HG02938 (cell line): ENCODE measurements around the gene ARSA.
"Not testable (repeated sequence)": the region's sequence is repeated elsewhere in the genome, so short reads cannot be mapped to it uniquely, and the experiment has no call there.

Experiments used
- ATAC-seq: cut with Tn5 transposase; IDR thresholded peaks from one replicate; pipeline ENCODE4 v1.9.1; 2021; ENCODE audit warnings: mild to moderate bottlenecking, moderate library complexity; ENCODE audit not compliant: unreplicated experiment

Gene ARSA

DNA sequence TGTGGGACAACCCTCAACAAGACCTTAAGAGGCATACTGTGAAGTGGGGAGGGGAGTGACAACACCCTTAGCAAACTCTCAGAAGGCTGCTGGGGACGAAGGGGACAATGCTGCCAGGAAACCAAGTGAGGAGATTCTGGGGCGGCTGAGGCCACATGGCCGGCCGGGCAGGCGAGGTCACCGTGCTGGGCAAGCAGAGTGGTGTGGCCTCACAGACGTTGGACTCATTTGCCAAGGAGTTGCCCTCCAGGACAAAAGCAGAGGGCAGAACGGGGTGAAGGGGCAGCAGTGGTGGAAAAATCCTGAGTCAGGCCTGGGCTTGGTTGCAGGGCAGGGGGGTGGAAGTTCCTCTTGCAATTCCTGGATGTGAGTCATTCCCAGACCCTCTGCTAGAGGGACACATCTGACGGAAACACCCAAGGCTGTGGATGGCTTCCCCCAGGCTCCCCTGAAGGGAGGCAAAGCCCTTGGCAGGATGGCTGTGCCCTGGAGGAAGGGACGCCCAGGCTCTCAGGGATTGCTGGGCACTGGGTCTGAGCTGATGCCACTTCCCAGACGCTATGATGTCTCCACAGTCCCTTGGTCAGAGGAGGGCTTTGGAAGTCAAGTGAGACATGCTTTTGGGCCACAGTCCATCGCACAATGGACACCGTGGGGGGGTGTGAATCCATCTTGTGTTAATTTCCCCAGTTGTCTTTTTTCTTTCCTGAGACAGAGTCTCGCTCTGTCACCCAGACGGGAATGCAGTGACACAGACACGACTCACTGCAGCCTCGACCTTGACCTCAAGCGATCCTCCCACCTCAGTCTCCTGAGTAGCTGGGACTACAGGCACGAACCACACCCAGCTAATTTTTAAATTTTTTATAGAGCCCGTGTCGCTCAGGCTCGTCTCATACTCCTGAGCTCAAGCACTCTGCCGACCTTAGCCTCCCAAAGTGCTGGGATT lies 28.4 kb upstream of the ARSA start:
- ATAC-seq, result no peak

DNA sequence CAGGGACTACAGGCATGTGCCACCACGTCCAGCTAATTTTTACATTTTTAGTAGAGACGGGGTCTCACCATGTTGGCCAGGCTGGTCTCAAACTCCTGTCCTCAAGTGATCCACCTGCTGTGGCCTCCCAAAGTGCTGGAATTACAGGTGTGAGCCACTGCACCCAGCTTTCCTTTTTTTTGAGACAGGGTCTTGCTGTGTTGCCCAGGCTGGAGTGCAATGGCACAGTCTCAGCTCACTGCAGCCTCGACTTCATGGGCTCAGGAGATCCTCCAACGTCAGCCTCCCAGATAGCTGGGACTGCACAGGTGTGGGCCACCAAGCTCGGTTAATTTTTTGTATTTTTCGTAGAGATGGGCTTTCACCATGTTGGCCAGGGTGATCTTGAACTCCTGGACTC lies 26.7 kb upstream of the ARSA start:
- ATAC-seq, result not testable (repeated sequence)

GRCh38 chr22:50653256-50653655 lies 25.3 kb upstream of the ARSA start:
- no peak for ATAC-seq

GRCh38 chr22:50643821-50644101 lies 15.8 kb upstream of the ARSA start:
- not testable (repeated sequence) for ATAC-seq

- not testable (repeated sequence) for ATAC-seq
These were observed 15.3 kb upstream of the ARSA start for GRCh38 chr22:50643021-50643820.

DNA sequence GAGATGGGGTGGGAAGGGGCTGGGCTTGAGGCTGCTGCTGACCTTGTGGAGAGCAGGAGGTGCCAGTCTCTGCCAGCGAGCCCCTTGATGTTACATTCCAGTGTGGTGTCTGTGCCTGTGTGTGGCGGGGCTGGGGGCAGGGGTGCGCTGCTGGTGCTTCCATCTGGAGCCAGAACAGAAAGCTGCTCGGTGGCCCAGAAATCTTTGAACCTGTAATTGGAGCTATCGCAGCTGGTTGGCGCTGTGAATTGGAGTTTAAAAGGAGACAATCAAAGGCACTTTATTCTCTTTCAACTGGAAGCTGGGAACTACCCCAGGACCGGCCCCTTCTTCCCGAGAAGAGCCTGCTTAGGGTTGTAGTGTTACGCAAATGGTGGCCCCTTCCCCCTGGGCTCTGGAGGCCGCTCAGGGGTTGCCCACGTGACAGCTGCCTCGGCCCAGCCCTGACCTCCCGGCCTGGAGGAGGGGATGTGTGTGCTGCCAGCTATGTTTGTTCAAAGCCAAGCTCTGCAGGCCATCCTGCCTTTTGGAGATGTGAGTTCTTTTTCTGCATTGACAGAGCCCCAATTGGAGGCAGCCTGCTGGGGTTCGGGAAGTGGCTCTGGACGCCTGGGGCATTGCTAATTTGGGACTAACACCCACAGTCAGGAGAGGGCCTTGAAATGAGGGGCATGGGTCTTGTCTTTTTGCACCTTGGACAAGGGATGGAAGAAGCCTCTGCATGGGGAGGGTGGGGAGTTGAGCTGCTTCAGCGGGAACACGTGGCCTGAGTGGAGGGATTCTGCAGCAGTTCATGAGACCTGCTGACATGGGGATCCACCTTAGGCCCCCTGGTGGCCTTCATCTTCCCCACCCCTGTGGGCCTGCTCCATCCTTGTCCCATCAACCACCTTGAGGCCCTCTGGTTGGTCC lies 14.0 kb upstream of the ARSA start:
- ATAC-seq, result no peak

DNA sequence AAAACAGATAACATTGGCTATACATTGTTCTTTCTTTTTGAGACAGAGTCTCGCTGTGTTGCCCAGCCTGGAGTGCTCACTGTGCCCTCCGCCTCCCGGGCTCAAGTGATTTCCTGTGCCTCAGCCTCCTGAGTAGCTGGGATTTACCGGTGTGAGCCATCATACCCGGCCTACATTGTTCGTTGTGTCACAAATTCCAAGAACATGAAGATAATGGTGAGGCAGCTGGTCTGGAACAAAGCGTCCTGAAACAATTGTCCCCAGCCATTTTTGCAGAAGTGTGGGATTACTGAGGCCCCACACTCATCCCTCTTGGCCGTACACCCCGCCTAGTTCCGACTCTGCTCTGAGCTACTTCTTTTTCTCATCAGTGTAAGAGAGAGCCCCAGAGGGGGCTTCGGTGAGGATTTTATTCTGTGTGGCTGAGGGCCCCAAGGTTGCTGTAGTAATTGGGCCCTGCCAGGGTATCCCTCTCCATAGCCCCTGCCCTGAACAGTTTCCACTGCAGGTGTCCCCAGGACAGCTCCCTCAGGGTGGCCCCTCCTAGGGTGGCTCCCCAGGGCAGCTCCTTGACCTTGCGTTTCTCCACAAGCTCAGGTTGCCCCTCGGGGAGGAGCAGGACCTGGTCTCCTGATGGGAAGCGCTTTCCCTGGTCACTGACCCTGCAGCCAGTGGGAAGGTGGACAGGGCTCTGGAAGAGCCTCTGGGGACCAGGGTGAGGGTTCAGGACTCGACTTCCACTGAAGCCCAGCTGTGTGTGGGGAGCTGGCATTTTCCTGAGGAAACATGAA lies 13.1 kb upstream of the ARSA start:
- no peak for ATAC-seq

DNA sequence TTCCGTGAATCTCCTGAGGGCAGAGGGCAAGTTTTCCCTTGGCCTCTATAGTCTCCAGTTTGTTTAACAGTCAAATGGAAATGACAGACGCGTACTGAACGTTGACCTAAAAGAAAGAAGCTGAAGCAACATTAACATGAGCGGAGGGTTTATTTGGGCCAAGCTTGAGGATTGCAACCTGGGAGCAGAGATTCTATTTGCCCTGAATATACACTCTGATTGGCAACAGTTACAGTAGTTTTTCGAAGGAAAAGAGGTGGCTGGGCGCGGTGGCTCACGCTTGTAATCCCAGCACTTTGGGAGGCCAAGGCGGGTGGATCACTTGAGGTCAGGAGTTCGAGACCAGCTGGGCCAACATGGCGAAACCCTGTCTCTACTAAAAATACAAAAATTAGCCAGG lies 12.3 kb upstream of the ARSA start:
- not testable (repeated sequence) for ATAC-seq

DNA sequence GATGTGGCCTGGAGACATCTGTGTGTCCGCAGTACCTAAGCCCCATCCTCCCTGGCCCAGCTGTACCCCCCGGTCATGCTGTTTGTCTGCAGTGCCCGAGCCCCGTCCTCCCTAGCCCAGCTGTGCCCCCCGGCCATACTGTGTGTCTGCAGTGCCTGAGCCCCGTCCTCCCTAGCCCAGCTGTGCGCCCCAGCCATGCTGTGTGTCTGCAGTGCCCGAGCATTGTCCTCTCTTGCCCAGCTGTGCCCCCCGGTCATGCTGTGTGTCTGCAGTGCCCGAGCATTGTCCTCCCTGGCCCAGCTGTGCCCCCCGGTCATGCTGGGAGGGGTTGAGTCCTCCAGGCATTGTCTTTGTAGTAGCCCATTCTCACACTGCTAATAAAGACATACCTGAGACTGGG lies 7.6 kb upstream of the ARSA start:
- no peak for ATAC-seq

- no peak for ATAC-seq
These were observed 5.8 kb upstream of the ARSA start for GRCh38 chr22:50633771-50634170.

DNA sequence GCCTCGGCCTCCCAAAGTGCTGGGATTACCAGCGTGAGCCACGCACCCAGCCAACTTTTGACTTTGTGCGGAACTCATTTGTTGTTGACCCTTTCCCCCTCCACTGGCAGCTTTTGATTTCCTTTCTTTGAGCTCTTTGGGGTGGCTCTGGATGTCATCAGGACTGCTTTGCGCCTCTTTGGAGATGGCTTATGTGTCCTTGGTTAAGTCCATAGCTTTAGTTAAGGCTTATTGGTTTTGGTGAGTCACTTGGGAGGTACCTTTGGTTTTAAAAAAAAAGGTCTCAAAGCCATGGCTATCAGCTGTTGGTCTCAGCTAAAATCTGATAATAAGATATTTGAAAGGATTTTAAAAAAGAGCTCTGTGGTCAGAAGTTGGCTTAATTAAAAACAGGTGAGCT lies 5.1 kb upstream of the ARSA start:
- ATAC-seq, result no peak

GRCh38 chr22:50630376-50630775 lies 2.4 kb upstream of the ARSA start:
- ATAC-seq, result no peak

- ATAC-seq, result no peak
These were observed 687 bp upstream of the ARSA start for GRCh38 chr22:50628543-50629134.

DNA sequence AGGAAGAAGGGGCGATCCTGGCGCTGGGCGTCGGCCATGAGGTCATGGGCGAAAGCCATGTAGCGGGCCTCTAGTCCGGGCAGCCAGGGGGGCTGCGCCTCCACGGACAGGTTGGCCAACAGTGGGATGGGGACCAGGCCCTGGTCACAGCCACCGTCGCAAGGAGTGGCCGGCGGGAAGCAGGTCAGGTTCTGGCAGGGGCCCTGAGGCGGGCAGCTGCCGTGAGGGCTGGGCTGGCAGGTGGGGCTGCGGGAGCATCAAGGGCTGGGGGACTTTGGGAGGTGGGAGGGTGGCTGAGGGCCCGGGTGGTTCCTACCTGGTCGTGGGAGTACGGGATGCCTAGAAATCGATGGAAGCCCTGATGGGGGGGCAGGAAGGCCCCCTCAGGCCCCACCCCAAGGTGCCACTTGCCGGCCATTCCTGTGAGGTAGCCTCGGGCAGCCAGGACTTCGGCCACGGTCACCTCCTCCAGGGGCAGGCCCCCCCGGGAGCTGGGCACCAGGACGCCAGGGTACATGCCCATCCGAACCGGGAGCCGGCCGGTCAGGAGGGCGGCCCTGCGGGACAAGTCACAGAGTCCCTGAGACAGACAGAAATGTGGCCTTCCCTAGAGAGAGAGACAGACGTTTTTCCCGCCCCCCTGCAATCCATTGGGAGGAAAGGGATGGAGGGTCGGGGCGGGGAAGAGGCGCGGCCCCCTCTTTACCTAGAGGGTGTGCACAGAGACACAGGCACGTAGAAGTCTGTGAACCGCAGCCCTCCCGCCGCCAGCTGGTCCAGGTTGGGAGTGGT lies 906 bp downstream of the ARSA start:
- no peak for ATAC-seq

GRCh38 chr22:50626314-50626849 lies 1.6 kb downstream of the ARSA start:
- ATAC-seq, result no peak

GRCh38 chr22:50625568-50626313 lies 2.2 kb downstream of the ARSA start:
- ATAC-seq, result no peak

- ATAC-seq, result no peak
These were observed 2.8 kb downstream of the ARSA start for GRCh38 chr22:50625131-50625567.
